HCT116 (cell line): ENCODE measurements around the gene CCNJL.

Experiments used
- CEBPB ChIP-seq: IDR thresholded peaks from 2 replicates; pipeline ENCODE4 v1.6.1; 2012; ENCODE audit warnings: low read depth
- ELF1 ChIP-seq: IDR thresholded peaks from 2 replicates; pipeline ENCODE4 v1.6.1; 2012; ENCODE audit warnings: low read depth, borderline replicate concordance
- EZH2 ChIP-seq: fragments of 200-600 bp; sonication (generic); IDR thresholded peaks from 2 replicates; pipeline ENCODE4 v1.6.1; 2017; ENCODE audit warnings: antibody characterized with exemption, mixed run types
- EZH2phosphoT487 ChIP-seq: fragments of 200-600 bp; IDR thresholded peaks from 2 replicates; pipeline ENCODE4 v1.6.1; 2018; ENCODE audit warnings: antibody characterized with exemption, borderline replicate concordance
- FOSL1 ChIP-seq: IDR thresholded peaks from 2 replicates; pipeline ENCODE4 v1.6.1; 2012; ENCODE audit warnings: low read depth
- POLR2A ChIP-seq: IDR thresholded peaks from 2 replicates; pipeline ENCODE4 v1.7.0; 2011; ENCODE audit warnings: borderline replicate concordance; ENCODE audit not compliant: insufficient read depth, insufficient read length; ENCODE audit errors: extremely low read depth
- POLR2AphosphoS5 ChIP-seq: IDR thresholded peaks from 2 replicates; pipeline ENCODE4 v1.6.1; 2011; ENCODE audit warnings: mild to moderate bottlenecking, low read depth, low read length, moderate library complexity
- RAD21 ChIP-seq: IDR thresholded peaks from 2 replicates; pipeline ENCODE4 v1.6.1; 2012; ENCODE audit warnings: low read depth, mild to moderate bottlenecking
- YY1 ChIP-seq: IDR thresholded peaks from 2 replicates; pipeline ENCODE4 v1.6.1; 2011; ENCODE audit warnings: low read length, low read depth, moderate library complexity, mild to moderate bottlenecking; ENCODE audit not compliant: insufficient replicate concordance; ENCODE audit errors: extremely low read depth
- ZBTB33 ChIP-seq: IDR thresholded peaks from 2 replicates; pipeline ENCODE4 v1.6.1; 2011; ENCODE audit warnings: mild to moderate bottlenecking, low read length, moderate library complexity; ENCODE audit not compliant: insufficient replicate concordance; ENCODE audit errors: extremely low read depth
- ZFX ChIP-seq: fragments of 450-650 bp; IDR thresholded peaks from 2 replicates; pipeline ENCODE4 v1.6.1; 2017
- TF ChIP-seq, protein P1 (sequence below): IDR thresholded peaks from 2 replicates; pipeline ENCODE4 v1.6.1; 2012
- TF ChIP-seq, protein P2 (sequence below), 3 experiments: fragments of 200-600 bp in 1 of 3; sonication (generic) in 1 of 3; IDR thresholded peaks in 2 of 3; conservative IDR thresholded peaks in 1 of 3; 2 replicates each; pipeline ENCODE4 v1.5.1; 2012 to 2017; ENCODE audit warnings: low read depth in 2 of 3, low read length in 2 of 3, antibody characterized with exemption in 1 of 3, borderline replicate concordance in 1 of 3, control low read depth in 1 of 3, mild to moderate bottlenecking in 1 of 3, mixed read lengths in 1 of 3, mixed run types in 1 of 3, moderate library complexity in 1 of 3; ENCODE audit not compliant: insufficient read depth in 1 of 3

DNA sequence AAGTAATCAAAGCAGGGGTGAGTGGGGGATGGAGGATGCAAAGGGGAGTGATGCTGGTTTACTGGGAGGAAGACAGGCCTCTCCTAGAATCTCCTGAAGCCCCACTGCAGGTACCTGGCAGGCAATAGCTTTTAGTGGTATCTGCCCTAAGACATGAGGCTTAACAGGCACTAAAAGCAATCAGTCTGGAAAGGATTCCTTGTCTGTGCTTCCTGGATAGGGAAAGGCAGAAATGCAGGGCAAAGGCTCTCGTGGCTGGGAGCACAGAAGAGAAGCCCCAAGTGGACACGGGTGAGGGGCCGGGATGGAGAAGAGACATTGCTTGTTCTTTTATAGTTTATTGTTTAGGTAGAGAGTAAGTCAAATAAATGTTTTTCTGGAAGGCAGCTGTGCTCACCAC lies 40.1 kb downstream of the CCNJL start:
- TF ChIP-seq POLR2AphosphoS5, result no peak
- TF ChIP-seq ZFX, result no peak
- TF ChIP-seq CEBPB, result no peak
- no peak for TF ChIP-seq EZH2
- TF ChIP-seq, protein P1, sequence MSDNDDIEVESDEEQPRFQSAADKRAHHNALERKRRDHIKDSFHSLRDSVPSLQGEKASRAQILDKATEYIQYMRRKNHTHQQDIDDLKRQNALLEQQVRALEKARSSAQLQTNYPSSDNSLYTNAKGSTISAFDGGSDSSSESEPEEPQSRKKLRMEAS, result no peak
- TF ChIP-seq RAD21, result no peak
- TF ChIP-seq POLR2A, result no peak
- TF ChIP-seq, protein P2, sequence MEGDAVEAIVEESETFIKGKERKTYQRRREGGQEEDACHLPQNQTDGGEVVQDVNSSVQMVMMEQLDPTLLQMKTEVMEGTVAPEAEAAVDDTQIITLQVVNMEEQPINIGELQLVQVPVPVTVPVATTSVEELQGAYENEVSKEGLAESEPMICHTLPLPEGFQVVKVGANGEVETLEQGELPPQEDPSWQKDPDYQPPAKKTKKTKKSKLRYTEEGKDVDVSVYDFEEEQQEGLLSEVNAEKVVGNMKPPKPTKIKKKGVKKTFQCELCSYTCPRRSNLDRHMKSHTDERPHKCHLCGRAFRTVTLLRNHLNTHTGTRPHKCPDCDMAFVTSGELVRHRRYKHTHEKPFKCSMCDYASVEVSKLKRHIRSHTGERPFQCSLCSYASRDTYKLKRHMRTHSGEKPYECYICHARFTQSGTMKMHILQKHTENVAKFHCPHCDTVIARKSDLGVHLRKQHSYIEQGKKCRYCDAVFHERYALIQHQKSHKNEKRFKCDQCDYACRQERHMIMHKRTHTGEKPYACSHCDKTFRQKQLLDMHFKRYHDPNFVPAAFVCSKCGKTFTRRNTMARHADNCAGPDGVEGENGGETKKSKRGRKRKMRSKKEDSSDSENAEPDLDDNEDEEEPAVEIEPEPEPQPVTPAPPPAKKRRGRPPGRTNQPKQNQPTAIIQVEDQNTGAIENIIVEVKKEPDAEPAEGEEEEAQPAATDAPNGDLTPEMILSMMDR (IDR thresholded peaks at IDR 0.05 in 2 of 3, conservative IDR thresholded peaks at IDR 0.05 in 1 of 3; ENCODE audit: borderline replicate concordance in 1 of 3, insufficient read depth in 1 of 3, low read depth in 2 of 3, low read length in 2 of 3), result no peak
- no peak for TF ChIP-seq EZH2phosphoT487
- TF ChIP-seq YY1, result no peak
- TF ChIP-seq FOSL1, result no peak
- no peak for TF ChIP-seq ELF1
- no peak for TF ChIP-seq ZBTB33
